Mucosa of rectum (tissue), 2 donors: Measurements from ENCODE around the gene PARD3.

Experiments used
- H3K27ac ChIP-seq, 2 donors: one replicate each; pipeline ENCODE4 v1.7.0; 2013; ENCODE audit warnings: inconsistent platforms in 2 of 2, low read depth in 2 of 2, low read length in 2 of 2
- H3K27me3 ChIP-seq, 2 donors: one replicate each; pipeline ENCODE4 v1.7.0; 2013; ENCODE audit warnings: low read length in 2 of 2; ENCODE audit not compliant: control insufficient read depth in 2 of 2, insufficient read depth in 2 of 2
- H3K36me3 ChIP-seq, 2 donors: one replicate each; pipeline ENCODE4 v1.7.0; 2013; ENCODE audit warnings: low read length in 2 of 2; ENCODE audit not compliant: control insufficient read depth in 2 of 2, insufficient read depth in 2 of 2
- H3K4me1 ChIP-seq, 2 donors: one replicate each; pipeline ENCODE4 v1.7.0; 2013; ENCODE audit warnings: low read length in 2 of 2, mild to moderate bottlenecking in 1 of 2; ENCODE audit not compliant: control insufficient read depth in 2 of 2, insufficient read depth in 2 of 2
- H3K4me3 ChIP-seq, 2 donors: one replicate each; pipeline ENCODE4 v1.7.0; 2013; ENCODE audit warnings: low read length in 2 of 2
- H3K9ac ChIP-seq, 2 donors: one replicate each; pipeline ENCODE4 v1.7.0; 2013; ENCODE audit warnings: low read length in 2 of 2, low read depth in 1 of 2, mild to moderate bottlenecking in 1 of 2
- H3K9me3 ChIP-seq, 2 donors: one replicate each; pipeline ENCODE4 v1.7.0; 2013; ENCODE audit warnings: low read length in 2 of 2; ENCODE audit not compliant: control insufficient read depth in 2 of 2
- donor health status: healthy.
- donor health status: Normal muscosa, but diverticular disease.

Gene PARD3

DNA sequence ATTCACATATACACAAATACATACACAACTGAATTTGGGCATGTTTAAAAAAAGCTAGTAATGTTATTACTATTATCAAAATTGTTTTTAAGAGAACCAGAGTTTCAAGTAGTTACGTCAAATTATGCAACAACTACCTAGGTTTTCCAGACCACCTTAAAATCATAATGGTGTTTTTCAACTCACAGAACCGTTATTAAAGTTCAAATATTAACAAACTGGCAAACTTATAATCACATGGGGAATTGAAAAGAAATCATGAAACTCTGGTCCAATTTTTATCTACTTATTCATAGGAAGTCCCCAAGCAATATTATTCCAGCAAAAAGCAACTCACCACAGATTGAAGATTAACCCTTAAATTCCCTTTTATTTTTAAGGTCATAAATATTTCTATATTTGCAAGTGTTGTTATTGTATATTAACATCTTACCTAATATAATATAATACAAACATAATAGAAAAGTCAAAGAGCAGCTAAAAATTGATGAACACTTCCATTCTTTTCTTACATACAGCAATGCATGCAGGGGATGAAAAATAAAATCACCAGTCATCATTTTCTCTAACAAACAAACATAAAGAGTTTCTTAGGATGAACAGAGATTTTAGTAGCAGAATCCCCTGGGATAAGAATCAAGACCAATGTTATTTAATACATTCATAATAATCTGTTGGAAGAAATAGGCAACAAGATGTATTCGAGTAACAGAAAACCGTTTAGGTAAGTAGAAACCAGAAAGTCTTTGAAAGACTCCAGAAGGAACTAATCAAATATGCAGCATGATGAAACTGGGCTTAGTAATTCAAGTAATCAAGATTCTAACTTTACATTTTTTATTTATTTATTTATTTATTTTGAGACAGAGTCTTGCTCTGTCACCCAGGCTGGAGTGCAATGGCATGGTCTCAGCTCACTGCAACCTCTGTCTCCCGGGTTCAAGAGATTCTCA is 391.1 kb downstream of the PARD3 start:
- Histone ChIP-seq H3K36me3 (no peaks in the 10 kb centered on the region), H3K4me1 (no peaks in the 10 kb centered on the region), H3K27me3 (no peaks in the 10 kb centered on the region), H3K27ac (no peak overlapping the region), H3K9me3 (no peaks in the 10 kb centered on the region), H3K9ac (no peak overlapping the region), H3K4me3 (no peak overlapping the region)

- Histone ChIP-seq H3K36me3 (no peaks in the 10 kb centered on the region), H3K4me3 (no peak overlapping the region), H3K27me3 (no peaks in the 10 kb centered on the region), H3K4me1 (no peaks in the 10 kb centered on the region), H3K27ac (no peak overlapping the region), H3K9me3 (no peaks in the 10 kb centered on the region), H3K9ac (no peak overlapping the region)
Measured at GRCh38 chr10:34420795-34421194, 394.3 kb downstream of the PARD3 start.

- H3K27ac ChIP-seq, result no peak overlapping the region
- no peaks in the 10 kb centered on the region for H3K9me3 ChIP-seq
- no peaks in the 10 kb centered on the region for H3K27me3 ChIP-seq
- no peak overlapping the region for H3K9ac ChIP-seq
- H3K36me3 ChIP-seq, result no peaks in the 10 kb centered on the region
- no peak overlapping the region for H3K4me3 ChIP-seq
- H3K4me1 ChIP-seq, result no peaks in the 10 kb centered on the region
Measured at GRCh38 chr10:34420273-34420672, 394.8 kb downstream of the PARD3 start.

- H3K27me3 ChIP-seq, result no peaks in the 10 kb centered on the region
- no peaks in the 10 kb centered on the region for H3K4me1 ChIP-seq
- no peak overlapping the region for H3K27ac ChIP-seq
- no peak overlapping the region for H3K4me3 ChIP-seq
- H3K9me3 ChIP-seq, result no peaks in the 10 kb centered on the region
- H3K9ac ChIP-seq, result no peak overlapping the region
- H3K36me3 ChIP-seq, result no peaks in the 10 kb centered on the region
Measured at GRCh38 chr10:34415039-34415438, 400.1 kb downstream of the PARD3 start.

GRCh38 chr10:34413756-34414587 is 401.1 kb downstream of the PARD3 start:
- Histone ChIP-seq H3K27me3 (no peaks in the 10 kb centered on the region), H3K27ac (no peak overlapping the region), H3K4me1 (no peaks in the 10 kb centered on the region), H3K4me3 (no peak overlapping the region), H3K36me3 (no peaks in the 10 kb centered on the region), H3K9ac (no peak overlapping the region), H3K9me3 (no peaks in the 10 kb centered on the region)

DNA sequence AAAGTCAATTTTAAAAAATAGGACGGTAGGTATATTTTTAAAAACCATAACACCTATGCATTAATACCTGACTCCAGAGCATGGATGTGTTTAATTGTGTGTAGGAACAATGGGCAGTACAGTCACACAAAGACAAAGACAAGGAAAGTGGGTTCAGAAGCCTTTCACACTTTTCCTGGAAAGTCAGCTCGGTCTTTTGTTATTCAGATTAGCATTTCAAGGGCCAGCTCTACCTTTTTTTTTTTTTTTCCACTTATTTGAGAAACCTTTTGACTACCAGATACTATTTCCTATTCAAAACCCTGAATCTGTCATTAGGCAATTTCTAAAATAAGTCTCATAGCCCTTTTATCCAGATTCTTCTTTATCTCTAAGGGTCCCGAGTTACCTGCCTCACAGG is 401.9 kb downstream of the PARD3 start:
- Histone ChIP-seq H3K9ac (no peak overlapping the region), H3K27me3 (no peaks in the 10 kb centered on the region), H3K4me1 (no peaks in the 10 kb centered on the region), H3K4me3 (no peak overlapping the region), H3K9me3 (no peaks in the 10 kb centered on the region), H3K27ac (no peak overlapping the region), H3K36me3 (no peaks in the 10 kb centered on the region)

- H3K4me3 ChIP-seq, result no peak overlapping the region
- no peaks in the 10 kb centered on the region for H3K9me3 ChIP-seq
- H3K9ac ChIP-seq, result no peak overlapping the region
- H3K4me1 ChIP-seq, result peaks cover 0 to 6% of the 10 kb centered on the region in 2 donors
- no peaks in the 10 kb centered on the region for H3K36me3 ChIP-seq
- no peak overlapping the region for H3K27ac ChIP-seq
- H3K27me3 ChIP-seq, result no peaks in the 10 kb centered on the region
Measured at GRCh38 chr10:34408956-34409355, 406.1 kb downstream of the PARD3 start.

DNA sequence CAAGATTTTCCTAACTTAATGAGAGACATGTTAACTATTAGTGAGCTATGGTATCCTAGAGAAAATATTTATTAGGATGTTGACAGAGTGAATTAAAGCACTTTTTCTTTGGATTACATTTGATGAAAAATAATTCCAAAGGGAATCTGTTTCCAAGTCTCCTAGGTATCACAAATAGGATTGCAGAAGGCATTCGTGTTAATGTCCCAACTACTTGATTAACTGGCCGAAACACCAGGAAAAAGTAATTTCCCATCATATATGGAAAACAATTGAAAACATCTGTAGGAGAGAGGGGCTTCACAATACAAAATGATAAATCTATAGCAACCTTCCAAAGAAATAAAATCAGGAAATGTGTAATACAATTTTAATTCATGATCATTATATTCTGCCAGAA is 406.7 kb downstream of the PARD3 start:
- no peak overlapping the region for H3K27ac ChIP-seq
- no peak overlapping the region for H3K4me3 ChIP-seq
- H3K27me3 ChIP-seq, result no peaks in the 10 kb centered on the region
- H3K9ac ChIP-seq, result no peak overlapping the region
- no peaks in the 10 kb centered on the region for H3K36me3 ChIP-seq
- H3K4me1 ChIP-seq, result peaks cover 0 to 6% of the 10 kb centered on the region in 2 donors
- H3K9me3 ChIP-seq, result no peaks in the 10 kb centered on the region

- Histone ChIP-seq H3K4me1 (peaks cover 0 to 6% of the 10 kb centered on the region in 2 donors), H3K9ac (no peak overlapping the region), H3K27me3 (no peaks in the 10 kb centered on the region)
Measured at GRCh38 chr10:34407324-34407805, 407.7 kb downstream of the PARD3 start.

More at GRCh38 chr10:34407324-34407805, 407.7 kb downstream of the PARD3 start:
- H3K4me3 ChIP-seq, result no peak overlapping the region
- no peaks in the 10 kb centered on the region for H3K36me3 ChIP-seq
- no peak overlapping the region for H3K27ac ChIP-seq
- H3K9me3 ChIP-seq, result no peaks in the 10 kb centered on the region
